RWPE2 (cell line): Measurements from ENCODE around the gene DCX.

Experiments used
- ATAC-seq: fragments of 200-7000 bp; cut with Tn5 transposase; 3 replicates; pipeline ENCODE4 v1.9.1; 2021; ENCODE audit warnings: low read depth
- DNase-seq: peaks from one replicate; pipeline ENCODE4 v3.0.0-alpha.2; 2020; ENCODE audit warnings: low spot score
- H3K27ac ChIP-seq: fragments of 450-650 bp; 2 replicates; pipeline ENCODE4 v1.5.1; 2017; ENCODE audit warnings: mild to moderate bottlenecking; ENCODE audit not compliant: poor library complexity, severe bottlenecking
- H3K27me3 ChIP-seq: fragments of 250-450 bp; sonication (Bioruptor Pico); 2 replicates; pipeline ENCODE4 v1.5.1; 2021; ENCODE audit warnings: mild to moderate bottlenecking, moderate library complexity; ENCODE audit not compliant: insufficient read depth, poor library complexity, severe bottlenecking
- H3K36me3 ChIP-seq: fragments of 250-450 bp; sonication (Bioruptor Pico); 2 replicates; pipeline ENCODE4 v1.5.1; 2020; ENCODE audit warnings: low read depth, mild to moderate bottlenecking, moderate library complexity
- H3K4me1 ChIP-seq: fragments of 250-450 bp; sonication (Bioruptor Pico); 2 replicates; pipeline ENCODE4 v1.5.1; 2021; ENCODE audit warnings: mild to moderate bottlenecking, moderate library complexity; ENCODE audit not compliant: insufficient read depth, poor library complexity, severe bottlenecking
- H3K4me3 ChIP-seq: fragments of 250-450 bp; sonication (Bioruptor Pico); 2 replicates; pipeline ENCODE4 v1.5.1; 2021; ENCODE audit warnings: mild to moderate bottlenecking, moderate library complexity; ENCODE audit not compliant: severe bottlenecking
- H3K9me3 ChIP-seq: fragments of 250-450 bp; sonication (Bioruptor Pico); 2 replicates; pipeline ENCODE4 v1.5.1; 2021; ENCODE audit warnings: mild to moderate bottlenecking, moderate library complexity; ENCODE audit not compliant: severe bottlenecking
- TF ChIP-seq, protein P1 (sequence below): fragments of 450-650 bp; IDR thresholded peaks from one replicate; pipeline ENCODE4 v1.5.1; 2017; ENCODE audit warnings: mild to moderate bottlenecking, moderate library complexity; ENCODE audit not compliant: poor library complexity, severe bottlenecking

DCX gene

DNA sequence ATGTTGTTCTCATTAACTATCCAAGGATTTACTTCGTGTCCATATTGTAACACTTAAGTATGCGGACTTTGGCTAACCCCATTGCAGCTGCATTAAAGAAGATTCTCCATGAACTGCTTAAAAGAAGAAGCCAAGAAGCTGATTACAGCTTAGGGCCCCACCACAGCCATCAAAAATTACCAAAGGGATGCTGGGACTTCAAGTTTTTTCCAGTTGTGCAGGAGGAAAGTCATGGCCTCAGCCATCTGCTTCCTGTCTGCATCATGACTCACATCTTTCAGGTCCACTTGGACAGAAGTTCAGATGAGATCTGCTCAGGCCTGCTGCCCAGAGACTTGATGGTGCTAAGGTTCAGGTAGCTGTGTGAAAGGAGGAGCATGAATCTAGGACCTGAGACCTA, 102.9 kb downstream of the DCX start:
- DNase-seq = no peak
- Histone ChIP-seq H3K4me3 (no peak overlapping the region), H3K27me3 (no peaks in the 10 kb centered on the region), H3K36me3 (no peaks in the 10 kb centered on the region), H3K9me3 (no peaks in the 10 kb centered on the region), H3K27ac (no peak overlapping the region), H3K4me1 (no peaks in the 10 kb centered on the region)
- no peak for ATAC-seq
- TF ChIP-seq, protein P1, sequence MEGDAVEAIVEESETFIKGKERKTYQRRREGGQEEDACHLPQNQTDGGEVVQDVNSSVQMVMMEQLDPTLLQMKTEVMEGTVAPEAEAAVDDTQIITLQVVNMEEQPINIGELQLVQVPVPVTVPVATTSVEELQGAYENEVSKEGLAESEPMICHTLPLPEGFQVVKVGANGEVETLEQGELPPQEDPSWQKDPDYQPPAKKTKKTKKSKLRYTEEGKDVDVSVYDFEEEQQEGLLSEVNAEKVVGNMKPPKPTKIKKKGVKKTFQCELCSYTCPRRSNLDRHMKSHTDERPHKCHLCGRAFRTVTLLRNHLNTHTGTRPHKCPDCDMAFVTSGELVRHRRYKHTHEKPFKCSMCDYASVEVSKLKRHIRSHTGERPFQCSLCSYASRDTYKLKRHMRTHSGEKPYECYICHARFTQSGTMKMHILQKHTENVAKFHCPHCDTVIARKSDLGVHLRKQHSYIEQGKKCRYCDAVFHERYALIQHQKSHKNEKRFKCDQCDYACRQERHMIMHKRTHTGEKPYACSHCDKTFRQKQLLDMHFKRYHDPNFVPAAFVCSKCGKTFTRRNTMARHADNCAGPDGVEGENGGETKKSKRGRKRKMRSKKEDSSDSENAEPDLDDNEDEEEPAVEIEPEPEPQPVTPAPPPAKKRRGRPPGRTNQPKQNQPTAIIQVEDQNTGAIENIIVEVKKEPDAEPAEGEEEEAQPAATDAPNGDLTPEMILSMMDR = no peak

DNA sequence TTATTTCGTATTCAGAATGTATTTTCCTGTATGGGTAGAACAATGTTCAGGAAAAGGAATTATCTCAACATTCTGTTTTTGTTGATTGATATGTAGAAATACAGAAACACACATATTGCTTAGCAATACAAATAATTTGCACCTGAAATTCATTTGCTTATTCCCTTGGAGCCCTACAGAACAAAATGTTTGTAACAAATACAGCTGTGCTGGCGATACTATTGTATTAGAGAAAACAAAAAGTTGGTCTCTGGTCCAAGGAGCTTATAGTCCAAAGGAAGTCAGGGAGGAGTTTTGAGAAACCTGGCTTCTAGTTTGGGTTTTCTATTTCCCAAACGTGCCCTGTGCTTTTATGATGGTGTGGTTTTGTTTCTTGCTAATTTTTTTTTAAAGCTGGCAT, 104.0 kb downstream of the DCX start:
- Histone ChIP-seq H3K4me1 (no peaks in the 10 kb centered on the region), H3K9me3 (no peaks in the 10 kb centered on the region), H3K27ac (no peak overlapping the region), H3K27me3 (no peaks in the 10 kb centered on the region), H3K4me3 (no peak overlapping the region), H3K36me3 (no peaks in the 10 kb centered on the region)
- DNase-seq = no peak
- TF ChIP-seq, protein P1 = no peak
- ATAC-seq = no peak

DNA sequence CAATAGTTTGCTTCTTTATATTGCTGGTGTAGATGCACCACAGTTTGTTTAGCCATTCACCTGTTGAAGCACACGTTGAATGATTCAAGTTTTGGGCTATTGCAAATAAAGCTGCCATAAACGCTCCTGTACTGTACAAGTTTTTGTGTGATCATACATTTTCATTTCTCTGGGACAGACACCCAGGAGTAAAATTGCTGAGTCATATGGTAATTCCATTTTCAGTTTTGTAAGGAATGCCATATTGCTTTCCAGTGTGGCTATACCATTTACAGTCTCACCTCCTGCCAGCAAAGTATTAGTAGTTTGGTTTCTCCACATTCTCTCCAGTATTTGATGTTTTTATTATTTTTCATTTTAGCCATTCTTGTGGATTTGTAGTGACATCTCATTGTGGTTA, 109.7 kb downstream of the DCX start:
- DNase-seq (no peak), ATAC-seq (no peak)
- TF ChIP-seq, protein P1 = no peak
- Histone ChIP-seq H3K27me3 (no peaks in the 10 kb centered on the region), H3K36me3 (no peaks in the 10 kb centered on the region), H3K9me3 (no peaks in the 10 kb centered on the region), H3K27ac (no peak overlapping the region), H3K4me3 (no peak overlapping the region), H3K4me1 (no peaks in the 10 kb centered on the region)

DNA sequence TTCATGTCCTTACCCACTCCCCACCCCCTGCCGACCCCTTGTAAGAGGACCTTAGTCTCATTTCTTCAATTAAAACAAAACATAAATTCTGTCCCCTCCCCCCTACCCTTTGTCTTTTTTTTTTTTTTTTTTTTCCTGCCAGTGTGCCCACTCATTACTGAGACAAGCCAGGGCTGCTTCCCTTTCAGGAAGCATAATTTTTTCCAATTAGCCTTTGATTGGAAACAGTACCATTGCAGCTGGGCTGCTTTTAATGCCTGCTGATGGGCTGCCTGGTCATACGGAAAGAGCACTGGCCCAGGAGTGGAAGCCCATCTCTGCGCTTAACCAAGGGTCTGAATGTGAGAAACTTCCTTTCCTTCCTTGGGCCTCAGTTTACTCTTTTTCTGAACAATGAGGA, 123.2 kb downstream of the DCX start:
- Histone ChIP-seq H3K4me1 (no peaks in the 10 kb centered on the region), H3K27me3 (no peaks in the 10 kb centered on the region), H3K27ac (no peak overlapping the region), H3K4me3 (no peak overlapping the region), H3K36me3 (no peaks in the 10 kb centered on the region), H3K9me3 (no peaks in the 10 kb centered on the region)
- no peak for ATAC-seq
- TF ChIP-seq, protein P1 = no peak
- no peak for DNase-seq

DNA sequence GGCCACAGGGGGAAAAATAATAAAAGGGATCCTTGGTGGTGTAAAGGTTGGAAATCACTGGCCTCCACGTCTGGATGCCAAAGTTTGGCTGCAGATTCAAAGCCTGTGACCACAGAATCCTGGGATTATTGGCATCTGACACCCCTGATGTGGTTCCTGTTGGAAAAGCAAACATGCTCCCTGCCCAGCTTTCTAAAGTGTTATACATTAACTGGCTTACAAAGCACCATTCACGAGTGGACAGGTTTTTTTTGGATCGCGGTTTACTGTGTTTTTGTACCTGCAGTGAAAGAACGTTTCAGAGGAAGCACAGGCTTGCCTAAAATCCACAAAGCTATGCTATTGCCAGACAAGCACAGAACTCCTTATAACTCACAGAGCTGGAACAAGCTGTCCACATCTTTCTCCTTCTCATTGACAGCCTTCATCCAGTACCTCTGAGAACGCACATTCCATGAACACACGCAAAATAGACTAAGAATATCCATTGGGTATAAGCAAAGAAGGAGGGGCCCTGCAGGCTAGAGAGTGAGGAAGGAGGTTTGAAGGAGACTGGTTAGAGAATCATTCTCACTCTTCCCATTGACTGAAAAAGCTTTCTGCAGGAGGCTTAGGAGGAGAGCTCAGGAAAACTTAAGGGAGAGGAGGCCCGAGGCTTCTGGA, 127.2 kb downstream of the DCX start:
- ATAC-seq (no peak), DNase-seq (no peak)
- Histone ChIP-seq H3K27ac (no peak overlapping the region), H3K27me3 (no peaks in the 10 kb centered on the region), H3K4me1 (no peaks in the 10 kb centered on the region), H3K36me3 (no peaks in the 10 kb centered on the region), H3K4me3 (no peak overlapping the region), H3K9me3 (no peaks in the 10 kb centered on the region)
- TF ChIP-seq, protein P1 = no peak
